Measurements from ENCODE around the gene IRAK3.
"Not testable (repeated sequence)": the region's sequence is repeated elsewhere in the genome, so short reads cannot be mapped to it uniquely, and the experiment has no call there.

DNA sequence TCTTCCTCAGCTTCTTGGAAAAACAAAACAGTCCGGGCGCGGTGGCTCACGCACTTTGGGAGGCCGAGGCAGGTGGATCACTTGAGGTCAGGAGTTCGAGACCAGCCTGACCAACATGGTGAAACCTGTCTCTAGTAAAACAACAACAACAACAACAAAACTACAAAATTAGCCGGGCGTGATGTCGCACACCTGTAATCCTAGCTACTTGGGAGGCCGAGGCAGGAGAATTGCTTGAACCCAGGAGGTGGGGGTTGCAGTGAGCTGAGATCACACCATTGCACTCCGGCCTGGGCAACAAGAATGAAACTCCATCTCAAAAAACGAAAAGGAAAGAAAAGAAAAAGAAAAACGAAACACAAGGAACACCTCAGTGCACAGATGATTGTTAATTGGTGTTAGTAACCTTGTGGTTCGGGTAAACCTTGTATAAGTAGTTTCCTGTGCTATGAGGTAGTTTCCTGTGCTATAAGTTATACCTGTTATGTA lies 114.3 kb downstream of the IRAK3 start:
- TF ChIP-seq EZH2phosphoT487 (IDR thresholded peaks at IDR 0.05; ENCODE audit: insufficient read depth, low read depth); EZH2 (IDR thresholded peaks at IDR 0.05; ENCODE audit: insufficient read depth, poor library complexity, severe bottlenecking): not testable (repeated sequence)

Measured in GM23248 (cell line).